ENCODE data around the gene KANSL2. TPM values are rescaled to one million over a fixed set of nuclear protein-coding genes. Genes with fewer than 3 reads are reported as not detected.
"Not testable (repeated sequence)": the region's sequence is repeated elsewhere in the genome, so short reads cannot be mapped to it uniquely, and the experiment has no call there.

KANSL2 gene
- total RNA-seq, 1 donor = 39.8 TPM

DNA sequence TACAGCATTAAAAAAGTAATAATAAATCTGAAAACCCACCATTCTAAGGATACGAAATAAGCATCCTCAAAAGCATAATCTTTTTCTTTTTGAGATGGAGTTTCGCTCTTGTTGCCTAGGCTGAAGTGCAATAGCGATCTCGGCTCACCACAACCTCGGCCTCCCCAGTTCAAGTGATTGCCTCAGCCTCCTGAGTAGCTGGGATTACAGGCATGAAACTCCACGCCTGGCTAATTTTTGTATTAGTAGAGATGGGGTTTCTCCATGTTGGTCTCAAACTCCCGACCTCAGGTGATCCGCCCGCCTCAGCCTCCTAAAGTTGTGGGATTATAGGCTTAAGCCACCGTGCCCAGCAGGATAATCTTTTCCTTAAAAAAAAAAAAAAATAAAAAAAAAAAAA, 30.2 kb upstream of the KANSL2 start:
- TF ChIP-seq CTCF (IDR thresholded peaks at IDR 0.05; ENCODE audit: insufficient read depth, low read length) = no peak
- no peak overlapping the region for H3K4me3 ChIP-seq (ENCODE audit: low read depth, low read length)
- DNase-seq (ENCODE audit: low read depth) = no peak

DNA sequence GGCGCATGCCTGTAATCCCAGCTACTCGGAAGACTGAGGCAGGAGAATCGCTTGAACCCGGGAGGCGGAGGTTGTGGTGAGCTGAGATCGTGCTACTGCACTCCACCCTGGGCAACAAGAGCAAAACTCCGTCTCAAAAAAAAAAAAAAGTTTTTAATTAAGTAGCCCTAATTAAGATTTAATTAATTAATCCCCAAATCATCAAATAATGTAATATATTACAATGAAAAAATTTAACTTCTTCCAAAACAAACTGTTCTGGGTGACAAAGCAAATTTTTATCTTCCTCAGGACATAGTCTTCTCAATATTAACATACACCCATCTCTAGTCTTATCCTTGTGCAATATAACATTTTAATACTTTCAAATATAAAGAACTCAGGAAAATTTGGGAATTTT, 16.8 kb upstream of the KANSL2 start:
- H3K4me3 ChIP-seq (ENCODE audit: low read depth, low read length); DNase-seq (ENCODE audit: low read depth): not testable (repeated sequence)

GRCh38 chr12:48696626-48697025, 14.6 kb upstream of the KANSL2 start:
- no peak for TF ChIP-seq CTCF (IDR thresholded peaks at IDR 0.05; ENCODE audit: insufficient read depth, low read length)
- no peak overlapping the region for H3K4me3 ChIP-seq (ENCODE audit: low read depth, low read length)
- no peak for DNase-seq (ENCODE audit: low read depth)

DNA sequence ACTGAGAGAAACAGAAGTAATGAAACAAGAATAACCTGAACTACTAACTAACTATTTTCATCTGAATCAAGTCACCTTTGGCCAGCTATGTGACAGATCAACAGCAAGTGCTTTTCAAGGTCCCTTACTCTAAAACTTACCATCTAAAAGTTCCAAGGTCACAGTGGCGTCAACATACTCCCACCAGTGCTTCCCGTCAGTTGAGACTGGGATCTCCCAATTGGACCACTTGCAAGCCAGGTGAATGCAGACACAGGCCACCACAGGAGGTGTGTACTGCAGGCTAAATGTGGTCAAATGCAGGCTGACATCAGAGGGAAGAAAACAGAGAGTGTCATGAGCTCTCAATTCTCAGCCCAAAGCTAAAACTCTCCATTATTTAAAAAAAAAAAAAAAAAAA, 13.8 kb upstream of the KANSL2 start:
- H3K4me3 ChIP-seq (ENCODE audit: low read depth, low read length) = no peak overlapping the region
- no peak for TF ChIP-seq CTCF (IDR thresholded peaks at IDR 0.05; ENCODE audit: insufficient read depth, low read length)
- no peak for DNase-seq (ENCODE audit: low read depth)

- H3K4me3 ChIP-seq (ENCODE audit: low read depth, low read length) = no peak overlapping the region
- no peak for TF ChIP-seq CTCF (IDR thresholded peaks at IDR 0.05; ENCODE audit: insufficient read depth, low read length)
- no peak for DNase-seq (ENCODE audit: low read depth)
Measured at GRCh38 chr12:48694038-48694437, 12.0 kb upstream of the KANSL2 start.

GRCh38 chr12:48693572-48693971, 11.5 kb upstream of the KANSL2 start:
- no peak overlapping the region for H3K4me3 ChIP-seq (ENCODE audit: low read depth, low read length)
- TF ChIP-seq CTCF (IDR thresholded peaks at IDR 0.05; ENCODE audit: insufficient read depth, low read length) = no peak
- no peak for DNase-seq (ENCODE audit: low read depth)

- DNase-seq (ENCODE audit: low read depth) = no peak
- H3K4me3 ChIP-seq (ENCODE audit: low read depth, low read length) = no peak overlapping the region
- no peak for TF ChIP-seq CTCF (IDR thresholded peaks at IDR 0.05; ENCODE audit: insufficient read depth, low read length)
Measured at GRCh38 chr12:48691826-48692487, 9.9 kb upstream of the KANSL2 start.

Measured in fibroblast of the aortic adventitia (primary cell).